Limb (tissue), 2 donors: ENCODE data around the gene CAMTA2.

ENCODE experiments used
- DNase-seq, 2 donors: peaks; one replicate each; pipeline ENCODE4 v3.0.0-alpha.2; 2016; ENCODE audit errors: extremely low spot score in 2 of 2

Gene CAMTA2

GRCh38 chr17:4968486-4969046 lies 18.9 kb downstream of the CAMTA2 start:
- DNase-seq = no peak

GRCh38 chr17:4967539-4968485 lies 19.7 kb downstream of the CAMTA2 start, which contains the start of gene SPAG7:
Gene SPAG7 (minus strand): TSS chr17:4967817. CDS start chr17:4967804, 13 bp downstream.
- peak; percentile 96 to 99 for DNase-seq

- DNase-seq = peak; percentile 96 to 100
These were observed 20.5 kb downstream of the CAMTA2 start for GRCh38 chr17:4966844-4967538.

- DNase-seq = no peak
These were observed 22.0 kb downstream of the CAMTA2 start for GRCh38 chr17:4965311-4965986.

- DNase-seq = no peak
These were observed 27.1 kb downstream of the CAMTA2 start for GRCh38 chr17:4960279-4960922.

- no peak for DNase-seq
These were observed 28.1 kb downstream of the CAMTA2 start for GRCh38 chr17:4959261-4959965.

- no peak for DNase-seq
These were observed 29.4 kb downstream of the CAMTA2 start for GRCh38 chr17:4958102-4958501.

GRCh38 chr17:4956493-4957061 lies 30.9 kb downstream of the CAMTA2 start:
- no peak for DNase-seq

- DNase-seq = no peak
These were observed 32.4 kb downstream of the CAMTA2 start for GRCh38 chr17:4955091-4955490.

- no peak for DNase-seq
These were observed 34.0 kb downstream of the CAMTA2 start for GRCh38 chr17:4953451-4953961.

GRCh38 chr17:4951486-4951885 lies 36.0 kb downstream of the CAMTA2 start:
- DNase-seq = no peak

GRCh38 chr17:4950746-4951204 lies 36.7 kb downstream of the CAMTA2 start, which contains the start of gene ENO3:
Gene ENO3 (plus strand): TSS chr17:4951119. CDS start chr17:4951830, 711 bp downstream.
- DNase-seq = peak in 1 of 2 donors; percentile 68

GRCh38 chr17:4950075-4950745 lies 37.3 kb downstream of the CAMTA2 start:
- peak in 1 of 2 donors; percentile 61 for DNase-seq

GRCh38 chr17:4949321-4950074 lies 38.0 kb downstream of the CAMTA2 start:
- DNase-seq = peak in 1 of 2 donors; percentile 78

- DNase-seq = peak; percentile 84 to 90
These were observed 38.5 kb downstream of the CAMTA2 start for GRCh38 chr17:4948931-4949320.

GRCh38 chr17:4948166-4948930 lies 39.1 kb downstream of the CAMTA2 start, which contains the start of gene PFN1:
Gene PFN1 (minus strand): TSS chr17:4948530. CDS start chr17:4948394, 136 bp downstream.
- DNase-seq = peak; percentile 93 to 94
